Jurkat, Clone E6-1 (cell line): Measurements from ENCODE around the gene P3H3.

Experiments used
- DNase-seq: peaks from one replicate; pipeline ENCODE4 v3.0.0-alpha.2; 2011; ENCODE audit warnings: low read depth, low spot score
- H3K4me3 ChIP-seq: 2 replicates; pipeline ENCODE4 v1.5.1; 2011; ENCODE audit warnings: mild to moderate bottlenecking, low read length, control low read depth, moderate library complexity

The P3H3 gene

GRCh38 chr12:6824901-6825381, 3.3 kb upstream of the P3H3 start:
- no peak for DNase-seq
- no peak overlapping the region for H3K4me3 ChIP-seq

GRCh38 chr12:6825398-6826124, 2.6 kb upstream of the P3H3 start:
- H3K4me3 ChIP-seq: no peak overlapping the region
- DNase-seq: peak; percentile 45

- H3K4me3 ChIP-seq: no peak overlapping the region
- DNase-seq: no peak
These were observed 2.0 kb upstream of the P3H3 start for GRCh38 chr12:6826125-6826733.

DNA sequence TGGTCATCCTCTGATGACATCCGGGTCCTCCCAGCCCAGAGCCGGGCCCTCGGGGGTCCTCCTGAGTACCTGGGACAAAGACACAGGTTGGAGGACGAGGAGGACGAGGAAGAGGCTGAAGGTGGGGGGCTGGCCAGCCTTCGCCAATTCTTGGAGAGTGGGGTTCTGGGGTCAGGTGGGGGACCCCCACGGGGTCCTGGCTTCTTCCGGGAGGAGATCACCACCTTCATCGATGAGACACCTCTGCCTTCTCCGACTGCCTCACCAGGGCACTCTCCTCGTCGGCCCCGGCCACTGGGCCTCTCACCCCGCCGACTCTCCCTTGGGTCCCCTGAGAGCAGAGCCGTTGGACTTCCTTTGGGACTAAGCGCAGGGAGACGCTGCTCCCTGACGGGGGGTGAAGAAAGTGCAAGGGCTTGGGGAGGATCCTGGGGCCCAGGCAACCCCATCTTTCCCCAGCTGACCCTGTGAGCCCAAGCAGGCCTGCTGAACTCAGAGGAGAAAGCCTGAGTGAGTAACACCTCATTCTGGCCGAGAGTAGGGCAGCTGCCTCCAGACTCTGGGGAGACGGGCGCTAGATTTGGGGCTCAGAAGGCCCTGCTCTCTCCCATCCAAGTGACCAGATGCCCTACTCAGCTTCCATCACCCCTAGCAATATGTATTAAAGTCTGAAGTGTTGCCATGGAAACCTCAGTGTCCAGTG, 1.3 kb upstream of the P3H3 start:
- no peak overlapping the region for H3K4me3 ChIP-seq
- DNase-seq: no peak

DNA sequence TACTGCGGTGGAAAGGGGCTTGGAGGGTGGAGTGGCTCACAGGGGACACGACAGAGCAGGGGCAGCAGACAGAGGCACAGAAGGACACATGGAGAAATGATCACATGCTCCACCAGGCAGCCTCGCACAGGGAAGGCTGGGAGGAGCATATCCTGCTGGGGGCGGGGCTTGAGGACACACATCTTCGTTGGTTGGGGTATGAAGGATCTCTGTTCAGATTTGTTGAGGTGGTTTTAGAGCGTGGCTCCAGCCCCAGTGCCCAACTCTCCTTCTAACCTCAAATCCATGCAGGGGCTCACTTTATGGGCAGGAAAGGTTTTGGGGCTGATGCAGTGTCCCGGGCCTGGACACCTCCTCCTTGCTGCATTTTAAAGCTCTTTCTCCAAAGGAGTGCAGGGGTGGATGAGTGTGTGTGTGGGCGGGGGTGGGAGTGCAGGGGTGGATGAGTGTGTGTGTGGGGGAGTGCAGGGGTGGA, 733 bp upstream of the P3H3 start:
- DNase-seq: peak; percentile 66
- H3K4me3 ChIP-seq: no peak overlapping the region

DNA sequence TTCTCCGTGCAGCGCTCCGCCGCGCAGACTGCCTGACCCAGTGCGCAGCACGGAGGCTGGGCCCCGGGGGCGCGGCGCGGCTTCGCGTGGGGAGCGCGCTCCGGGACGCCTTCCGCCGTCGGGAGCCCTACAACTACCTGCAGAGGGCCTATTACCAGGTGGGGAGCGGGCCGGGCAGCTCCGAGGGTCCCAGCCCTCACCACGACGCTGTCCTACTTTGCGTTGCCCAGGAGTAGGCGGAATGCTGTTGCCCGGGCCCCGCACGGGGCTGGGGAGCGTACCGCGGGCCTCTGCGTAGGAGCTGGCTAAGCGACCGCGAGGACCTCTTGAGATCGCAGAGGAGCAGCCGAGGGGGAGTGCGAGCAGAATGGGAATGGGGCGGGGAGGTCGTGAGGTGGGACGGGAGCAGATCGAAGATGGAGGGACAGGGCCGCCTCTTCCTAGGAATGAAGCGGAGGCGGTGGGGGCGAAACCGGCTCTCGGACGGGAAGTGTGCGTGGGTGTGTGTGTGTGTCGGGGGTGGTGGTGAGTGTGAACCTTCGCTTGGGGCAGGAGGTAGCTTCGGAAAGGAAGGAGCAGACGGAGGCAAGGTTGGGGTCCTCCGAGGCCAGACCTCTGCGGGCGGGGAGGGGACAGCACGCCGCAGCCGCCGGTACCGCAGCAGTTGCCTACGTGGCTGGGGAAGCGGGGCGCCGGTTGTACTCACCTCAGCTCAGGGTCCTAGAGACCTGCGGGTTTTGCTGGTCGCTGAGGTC, 751 bp downstream of the P3H3 start:
- DNase-seq: peak; percentile 32

DNA sequence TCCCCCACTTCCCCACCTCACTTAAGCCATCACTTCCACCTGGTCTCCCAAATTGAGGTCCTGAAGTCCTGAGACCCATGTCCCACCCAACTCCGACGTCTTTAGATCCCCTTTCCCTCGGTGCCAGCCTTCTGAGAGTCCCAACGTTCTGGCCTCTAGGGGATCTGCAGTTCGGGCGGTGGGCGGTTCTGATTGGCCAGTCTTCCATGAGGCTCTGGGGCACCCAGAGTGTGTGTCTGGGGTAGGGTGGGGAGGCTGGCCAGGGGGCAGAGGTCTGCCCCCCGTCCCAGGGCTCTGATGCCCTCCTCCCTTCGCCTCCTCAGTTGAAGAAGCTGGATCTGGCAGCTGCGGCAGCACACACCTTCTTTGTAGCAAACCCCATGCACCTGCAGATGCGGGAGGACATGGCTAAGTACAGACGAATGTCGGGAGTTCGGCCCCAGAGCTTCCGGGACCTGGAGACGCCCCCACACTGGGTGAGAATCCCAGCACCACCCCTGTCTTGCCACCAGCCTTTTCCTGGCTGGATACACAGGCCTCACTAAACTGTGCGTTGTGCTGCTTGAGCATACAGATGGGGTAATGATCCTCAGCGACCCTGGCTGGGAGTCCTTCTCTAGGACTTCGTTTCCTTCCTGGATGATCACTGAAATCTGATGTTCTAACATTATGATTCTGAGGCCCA, 1.5 kb downstream of the P3H3 start:
- DNase-seq: no peak
- peak overlapping the region; percentile 79 for H3K4me3 ChIP-seq

More for the DNA sequence above, 751 bp downstream of the P3H3 start:
- peak overlapping the region; percentile 79 for H3K4me3 ChIP-seq

GRCh38 chr12:6830286-6830890, 2.2 kb downstream of the P3H3 start:
- H3K4me3 ChIP-seq: no peak overlapping the region

DNA sequence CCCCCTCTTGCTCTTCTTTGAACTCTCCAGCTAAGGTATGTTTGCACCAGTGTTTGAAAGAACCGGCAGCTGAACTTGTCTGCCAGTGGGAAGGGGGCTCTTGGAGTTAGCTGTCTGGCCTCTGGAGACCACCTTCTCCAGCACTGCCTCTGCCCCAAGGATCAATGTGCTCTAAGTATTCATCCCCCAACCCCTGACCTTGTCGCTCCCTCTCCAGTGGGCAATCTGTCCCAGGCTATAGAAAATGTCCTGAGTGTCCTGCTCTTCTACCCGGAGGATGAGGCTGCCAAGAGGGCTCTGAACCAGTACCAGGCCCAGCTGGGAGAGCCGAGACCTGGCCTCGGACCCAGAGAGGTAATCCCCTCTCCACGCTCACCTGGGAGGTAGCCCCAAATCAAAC, 2.8 kb downstream of the P3H3 start:
- no peak for DNase-seq

More at GRCh38 chr12:6830286-6830890, 2.2 kb downstream of the P3H3 start:
- DNase-seq: no peak

DNA sequence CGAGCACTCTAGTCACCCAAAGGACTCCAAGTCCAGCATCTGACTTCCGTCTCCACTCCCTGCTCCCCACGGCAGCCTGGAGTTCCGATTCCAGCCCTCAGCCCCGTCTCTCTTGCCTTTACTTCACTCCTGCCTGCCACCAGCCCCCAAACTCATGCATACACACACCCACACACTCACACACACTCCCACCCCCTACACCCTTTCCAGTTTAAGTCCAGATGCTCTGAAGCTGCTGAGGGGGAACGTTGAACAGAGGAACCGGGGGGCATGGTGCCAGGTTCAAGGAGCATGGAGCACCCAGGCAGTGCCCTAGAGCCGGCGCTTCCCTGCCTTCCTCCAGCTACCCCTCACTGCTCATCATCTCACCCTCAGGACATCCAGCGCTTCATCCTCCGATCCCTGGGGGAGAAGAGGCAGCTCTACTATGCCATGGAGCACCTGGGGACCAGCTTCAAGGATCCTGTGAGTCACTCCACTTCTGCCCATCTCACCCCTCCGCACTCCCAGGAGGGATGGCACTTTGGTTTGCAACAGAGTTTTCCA, 3.3 kb downstream of the P3H3 start:
- DNase-seq: no peak
- H3K4me3 ChIP-seq: no peak overlapping the region

More for the DNA sequence above, 2.8 kb downstream of the P3H3 start:
- H3K4me3 ChIP-seq: no peak overlapping the region

GRCh38 chr12:6832125-6832524, 3.9 kb downstream of the P3H3 start:
- no peak overlapping the region for H3K4me3 ChIP-seq
- no peak for DNase-seq

DNA sequence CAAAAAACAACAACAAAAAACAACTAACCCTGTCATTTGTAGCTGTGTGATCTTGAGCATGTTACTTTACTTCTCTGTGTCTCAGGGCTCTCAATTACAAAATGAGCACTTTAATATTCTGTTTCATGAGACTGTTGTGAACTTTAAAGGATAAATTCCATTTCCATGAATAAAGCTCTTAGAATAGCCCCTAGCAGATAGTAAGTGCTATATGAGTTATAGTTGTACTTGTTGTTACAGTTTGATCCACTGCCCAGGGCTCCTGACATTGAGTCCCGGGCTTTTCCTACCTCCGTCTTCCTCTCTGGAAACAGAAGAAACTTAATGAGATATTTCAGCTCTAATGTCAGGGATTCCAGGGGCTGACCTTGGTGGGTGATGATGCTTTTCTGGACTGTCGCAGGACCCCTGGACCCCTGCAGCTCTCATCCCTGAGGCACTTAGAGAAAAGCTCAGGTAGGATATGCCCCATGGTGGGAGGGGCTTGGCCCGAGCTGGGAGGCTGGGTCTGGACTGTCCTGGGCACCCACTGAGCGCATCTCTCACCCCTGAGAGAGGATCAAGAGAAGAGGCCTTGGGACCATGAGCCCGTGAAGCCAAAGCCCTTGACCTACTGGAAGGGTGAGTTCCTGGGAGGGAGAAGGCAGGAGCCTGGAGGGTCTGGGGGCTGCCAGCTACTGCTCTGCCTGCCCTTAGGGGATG, 5.1 kb downstream of the P3H3 start:
- no peak for DNase-seq
- no peak overlapping the region for H3K4me3 ChIP-seq

DNA sequence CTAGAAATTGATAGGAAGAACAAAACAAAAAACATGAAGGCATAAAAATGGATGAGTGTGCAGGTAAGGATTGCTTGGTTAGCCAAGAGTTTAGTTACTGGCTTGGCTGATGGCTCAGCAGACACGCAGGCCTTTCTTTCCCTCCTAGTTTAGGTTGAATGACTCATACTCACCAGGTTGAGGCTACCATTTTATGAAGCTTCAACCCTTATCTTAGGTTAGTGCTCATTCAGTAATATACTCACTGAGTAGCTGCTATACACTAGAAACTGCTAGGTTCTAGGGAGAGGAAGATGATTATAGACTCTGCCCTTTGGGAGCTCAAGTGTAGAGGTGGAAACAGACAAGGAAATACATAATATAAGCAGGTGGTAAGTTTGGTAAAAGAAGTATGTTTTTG, 6.0 kb downstream of the P3H3 start:
- DNase-seq: no peak
- H3K4me3 ChIP-seq: no peak overlapping the region

- no peak overlapping the region for H3K4me3 ChIP-seq
- no peak for DNase-seq
These were observed 6.7 kb downstream of the P3H3 start for GRCh38 chr12:6834873-6835272.

DNA sequence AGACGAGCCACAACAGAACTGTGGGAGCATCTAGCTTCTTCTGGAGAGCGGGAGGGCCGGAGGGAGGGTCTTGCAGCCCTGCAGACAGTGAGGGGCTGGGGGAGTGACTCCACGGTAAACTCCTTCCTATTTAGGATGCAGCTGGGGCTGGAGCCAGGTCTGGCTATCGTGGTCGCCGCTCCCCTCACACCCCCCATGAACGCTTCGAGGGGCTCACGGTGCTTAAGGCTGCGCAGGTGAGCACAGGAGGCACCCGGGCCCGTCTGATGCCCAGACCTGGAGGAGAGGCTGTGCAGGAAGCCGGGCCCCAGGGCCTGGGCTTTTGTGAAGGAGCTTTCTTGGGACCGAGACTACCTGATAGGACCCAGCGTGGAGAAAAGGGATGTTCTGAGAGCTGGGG, 8.6 kb downstream of the P3H3 start:
- H3K4me3 ChIP-seq: no peak overlapping the region
- DNase-seq: no peak

DNA sequence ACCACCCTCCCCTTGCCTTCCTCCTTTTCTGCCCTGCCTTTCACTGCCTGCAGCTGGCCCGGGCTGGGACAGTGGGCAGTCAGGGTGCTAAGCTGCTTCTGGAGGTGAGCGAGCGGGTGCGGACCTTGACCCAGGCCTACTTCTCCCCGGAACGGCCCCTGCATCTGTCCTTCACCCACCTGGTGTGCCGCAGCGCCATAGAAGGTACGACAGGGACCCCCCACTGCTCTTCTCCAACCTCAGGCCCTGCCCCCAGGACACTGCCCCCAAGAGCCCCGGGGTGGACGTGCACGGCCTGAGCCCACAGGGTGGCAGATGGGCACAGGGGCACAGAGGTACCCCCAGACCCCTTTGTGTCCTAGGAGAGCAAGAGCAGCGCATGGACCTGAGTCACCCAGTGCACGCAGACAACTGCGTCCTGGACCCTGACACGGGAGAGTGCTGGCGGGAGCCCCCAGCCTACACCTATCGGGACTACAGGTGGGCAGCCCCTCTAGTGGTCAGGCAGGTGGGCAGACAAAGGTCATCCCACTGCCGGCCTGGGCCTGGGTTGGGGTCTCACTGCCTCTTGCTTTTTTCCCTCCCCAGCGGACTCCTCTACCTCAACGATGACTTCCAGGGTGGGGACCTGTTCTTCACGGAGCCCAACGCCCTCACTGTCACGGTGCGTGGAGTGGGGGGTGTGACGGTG, 9.3 kb downstream of the P3H3 start:
- no peak for DNase-seq
- H3K4me3 ChIP-seq: no peak overlapping the region

DNA sequence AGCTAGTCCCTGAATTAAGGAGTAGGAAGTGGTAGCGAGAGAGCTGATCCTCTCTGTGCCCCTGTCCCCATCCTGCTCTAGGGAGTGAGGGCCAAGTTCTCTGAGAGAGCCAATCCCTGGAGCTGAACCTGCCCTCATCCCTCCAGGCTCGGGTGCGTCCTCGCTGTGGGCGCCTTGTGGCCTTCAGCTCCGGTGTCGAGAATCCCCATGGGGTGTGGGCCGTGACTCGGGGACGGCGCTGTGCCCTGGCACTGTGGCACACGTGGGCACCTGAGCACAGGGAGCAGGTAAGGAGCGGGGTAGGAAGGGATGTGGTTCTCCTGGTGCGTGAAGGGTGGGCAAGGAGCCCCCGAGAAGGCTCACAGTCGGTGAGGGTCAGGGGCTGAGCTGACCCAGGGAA, 10.6 kb downstream of the P3H3 start:
- no peak overlapping the region for H3K4me3 ChIP-seq

More for the DNA sequence above, 10.6 kb downstream of the P3H3 start:
- DNase-seq: no peak
